HCT116 (cell line): ENCODE measurements around the gene EPC1. TPM values are rescaled to one million over a fixed set of nuclear protein-coding genes. Genes with fewer than 3 reads are reported as not detected.

Source experiments
- ATAC-seq: fragments of 200-7000 bp; cut with Tn5 transposase; 2 replicates; pipeline ENCODE4 v1.9.1; 2020; ENCODE audit warnings: mild to moderate bottlenecking, moderate library complexity
- BruUV-seq: library from RNA; stranded (reverse); fragments of 400-500 nt; replicated peaks from 2 replicates; lab custom pipeline; 2021; lab: Mats Ljungman, UMichigan
- CTCF ChIA-PET: fragments of 300-600 bp; sonication (Branson Sonifier 250); formaldehyde crosslinking; loops from one replicate; lab custom pipeline; 2021; ENCODE audit warnings: antibody characterized with exemption; lab: Charles Lee
- POLR2A ChIA-PET: fragments of 300-600, 350-600 bp; sonication (Branson Sonifier 250); formaldehyde crosslinking; loops from one replicate; lab custom pipeline; 2021; ENCODE audit warnings: antibody characterized with exemption; lab: Charles Lee
- RAD21 ChIA-PET, 2 experiments: fragments of 300-600 bp; sonication (Branson Sonifier 250); formaldehyde crosslinking; loops; one replicate each; lab custom pipeline; 2023; ENCODE audit warnings: low total read pairs in 2 of 2; ENCODE audit not compliant: uncharacterized antibody in 2 of 2, unreplicated experiment in 2 of 2, low non-redundant PET in 1 of 2; lab: Charles Lee
- DNase-seq: peaks from one replicate; pipeline ENCODE4 v3.0.0-alpha.2; 2010; ENCODE audit warnings: low read depth, low spot score
- H2AFZ ChIP-seq: fragments of 200-600 bp; shearing (Covaris generic), sonication (generic); 2 replicates; pipeline ENCODE4 v1.6.1; 2017; ENCODE audit warnings: low read depth, mixed run types, mixed read lengths, antibody characterized with exemption, low read length; ENCODE audit not compliant: poor library complexity, severe bottlenecking
- H3K27ac ChIP-seq: 2 replicates; pipeline ENCODE4 v1.5.1; 2012; ENCODE audit warnings: low read depth, low read length
- H3K27me3 ChIP-seq: fragments of 200-600 bp; sonication (generic); 2 replicates; pipeline ENCODE4 v1.6.1; 2016; ENCODE audit warnings: mixed run types, low read length, mixed read lengths; ENCODE audit not compliant: insufficient read depth
- H3K36me3 ChIP-seq, 2 experiments: fragments of 200-500 bp in 1 of 2; fragments of 200-600 bp in 1 of 2; sonication (Bioruptor generic) in 1 of 2; sonication (generic) in 1 of 2; 2 replicates each; pipeline versions ENCODE4 v1.5.1 to v1.6.1; 2014 to 2016; ENCODE audit warnings: low read length in 2 of 2, inconsistent platforms in 1 of 2, mixed read lengths in 1 of 2, mixed run types in 1 of 2; ENCODE audit not compliant: insufficient read depth in 2 of 2, control insufficient read depth in 1 of 2
- H3K4me1 ChIP-seq, 2 experiments: fragments of 200-600 bp in 1 of 2; sonication (generic) in 1 of 2; 2 replicates each; pipeline versions ENCODE4 v1.5.1 to v1.6.1; 2012 to 2017; ENCODE audit warnings: low read length in 2 of 2, inconsistent platforms in 1 of 2, mild to moderate bottlenecking in 1 of 2, mixed read lengths in 1 of 2, mixed run types in 1 of 2, moderate library complexity in 1 of 2; ENCODE audit not compliant: insufficient read depth in 2 of 2, control insufficient read depth in 1 of 2
- H3K4me2 ChIP-seq: fragments of 200-600 bp; sonication (generic); 2 replicates; pipeline ENCODE4 v1.6.1; 2017; ENCODE audit warnings: mixed run types, low read length, mixed read lengths
- H3K4me3 ChIP-seq, 2 experiments: fragments of 200-600 bp in 1 of 2; sonication (generic) in 1 of 2; replicated peaks in 1 of 2; 2 replicates each; pipeline ENCODE4 v1.5.1; 2011 to 2016; ENCODE audit warnings: low read length in 2 of 2, control low read depth in 1 of 2, low read depth in 1 of 2, mild to moderate bottlenecking in 1 of 2, mixed read lengths in 1 of 2, mixed run types in 1 of 2
- H3K79me2 ChIP-seq: fragments of 200-600 bp; sonication (generic); 2 replicates; pipeline ENCODE4 v1.6.1; 2017; ENCODE audit warnings: mild to moderate bottlenecking, mixed run types, low read length, moderate library complexity, mixed read lengths; ENCODE audit not compliant: insufficient read depth
- H3K9ac ChIP-seq: fragments of 200-600 bp; sonication (generic); 2 replicates; pipeline ENCODE4 v1.6.1; 2016; ENCODE audit warnings: low read length, mixed read lengths
- H3K9me2 ChIP-seq: fragments of 200-600 bp; sonication (generic), shearing (Covaris generic); 2 replicates; pipeline ENCODE4 v1.6.1; 2017; ENCODE audit warnings: mixed run types, mild to moderate bottlenecking, moderate library complexity; ENCODE audit not compliant: insufficient read depth
- H3K9me3 ChIP-seq, 2 experiments: fragments of 200-500 bp in 1 of 2; fragments of 200-600 bp in 1 of 2; sonication (Bioruptor generic) in 1 of 2; sonication (generic) in 1 of 2; 2 replicates each; pipeline ENCODE4 v1.6.1; 2014 to 2017; ENCODE audit warnings: low read length in 2 of 2, mixed read lengths in 2 of 2, inconsistent platforms in 1 of 2, low read depth in 1 of 2, mild to moderate bottlenecking in 1 of 2, mixed run types in 1 of 2, moderate library complexity in 1 of 2; ENCODE audit not compliant: control insufficient read depth in 1 of 2, insufficient read depth in 1 of 2
- H4K20me1 ChIP-seq: fragments of 200-600 bp; sonication (generic), shearing (Covaris generic); 2 replicates; pipeline ENCODE4 v1.6.1; 2017; ENCODE audit warnings: mixed run types, mild to moderate bottlenecking, moderate library complexity; ENCODE audit not compliant: insufficient read depth
- CBX3 ChIP-seq: IDR thresholded peaks from 2 replicates; pipeline ENCODE4 v1.6.1; 2012; ENCODE audit warnings: low read depth
- CEBPB ChIP-seq: IDR thresholded peaks from 2 replicates; pipeline ENCODE4 v1.6.1; 2012; ENCODE audit warnings: low read depth
- EZH2 ChIP-seq: fragments of 200-600 bp; sonication (generic); IDR thresholded peaks from 2 replicates; pipeline ENCODE4 v1.6.1; 2017; ENCODE audit warnings: antibody characterized with exemption, mixed run types
- EZH2phosphoT487 ChIP-seq: fragments of 200-600 bp; IDR thresholded peaks from 2 replicates; pipeline ENCODE4 v1.6.1; 2018; ENCODE audit warnings: antibody characterized with exemption, borderline replicate concordance
- FOSL1 ChIP-seq: IDR thresholded peaks from 2 replicates; pipeline ENCODE4 v1.6.1; 2012; ENCODE audit warnings: low read depth
- MAX ChIP-seq: IDR thresholded peaks from 2 replicates; pipeline ENCODE4 v1.6.1; 2012
- SP1 ChIP-seq: IDR thresholded peaks from 2 replicates; pipeline ENCODE4 v1.6.1; 2012; ENCODE audit warnings: low read depth
- intact Hi-C: fragments of 100-400 bp; cut with micrococcal nuclease; formaldehyde crosslinking; loops from 2 replicates; pipeline ENCODE4 v1.10.0; 2022
- total RNA-seq: library from RNA; stranded (reverse); gene quantifications from one replicate; pipeline ENCODE4 v1.2.1, GENCODE V29; 2021; ENCODE audit not compliant: unreplicated experiment
- TF ChIP-seq, protein P1 (sequence below): IDR thresholded peaks from 2 replicates; pipeline ENCODE4 v1.6.1; 2012; ENCODE audit warnings: low read depth

EPC1 gene
- total RNA-seq, 1 experiment from 2014 or later: 20.1 TPM

DNA sequence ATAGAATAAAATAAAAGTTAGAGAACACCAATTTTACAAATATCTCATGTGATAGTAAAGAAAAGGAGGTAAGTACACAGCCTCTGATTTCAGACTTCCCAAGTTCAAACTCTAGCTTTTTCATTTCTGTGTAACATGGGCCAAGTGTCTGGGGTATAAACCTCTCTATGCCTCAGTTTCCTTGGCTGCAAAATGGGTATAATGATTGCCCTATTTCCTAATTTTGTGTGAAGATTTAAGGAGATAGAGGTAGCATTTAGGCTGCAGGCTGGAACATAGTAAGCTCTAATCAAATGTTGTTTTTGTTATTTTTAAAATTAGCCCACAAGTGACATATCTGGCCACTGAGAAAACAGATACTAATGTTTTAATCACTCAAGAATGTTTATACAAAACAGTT lies 26.1 kb upstream of the EPC1 start:
- H4K20me1 ChIP-seq: no peaks in the 10 kb centered on the region
- H3K36me3 ChIP-seq: no peaks in the 10 kb centered on the region
- no peak overlapping the region for H3K9ac ChIP-seq
- no peak for TF ChIP-seq CBX3
- POLR2A ChIA-PET: no interaction called here
- BruUV-seq: no TSS peak
- H3K9me2 ChIP-seq: no peaks in the 10 kb centered on the region
- H3K4me3 ChIP-seq: no peak overlapping the region
- CTCF ChIA-PET: no interaction called here
- ATAC-seq (no peak), DNase-seq (no peak)
- peaks cover 0 to 8% of the 10 kb centered on the region in 2 experiments; a peak in 2 of 4 replicates for H3K4me1 ChIP-seq
- peaks cover 12% of the 10 kb centered on the region; the same call in 1 of the 2 replicates for H3K79me2 ChIP-seq
- H3K27ac ChIP-seq: no peak overlapping the region
- no peak overlapping the region for H3K4me2 ChIP-seq
- intact Hi-C loops: loop anchor here (5.0 to 10.0 kb wide), 2 partner anchors 634 to 762 kb away; no protein-coding TSS in a partner anchor
- H2AFZ ChIP-seq: no peak overlapping the region
- no peaks in the 10 kb centered on the region for H3K9me3 ChIP-seq
- no peaks in the 10 kb centered on the region for H3K27me3 ChIP-seq
- RAD21 ChIA-PET: no interaction called here

DNA sequence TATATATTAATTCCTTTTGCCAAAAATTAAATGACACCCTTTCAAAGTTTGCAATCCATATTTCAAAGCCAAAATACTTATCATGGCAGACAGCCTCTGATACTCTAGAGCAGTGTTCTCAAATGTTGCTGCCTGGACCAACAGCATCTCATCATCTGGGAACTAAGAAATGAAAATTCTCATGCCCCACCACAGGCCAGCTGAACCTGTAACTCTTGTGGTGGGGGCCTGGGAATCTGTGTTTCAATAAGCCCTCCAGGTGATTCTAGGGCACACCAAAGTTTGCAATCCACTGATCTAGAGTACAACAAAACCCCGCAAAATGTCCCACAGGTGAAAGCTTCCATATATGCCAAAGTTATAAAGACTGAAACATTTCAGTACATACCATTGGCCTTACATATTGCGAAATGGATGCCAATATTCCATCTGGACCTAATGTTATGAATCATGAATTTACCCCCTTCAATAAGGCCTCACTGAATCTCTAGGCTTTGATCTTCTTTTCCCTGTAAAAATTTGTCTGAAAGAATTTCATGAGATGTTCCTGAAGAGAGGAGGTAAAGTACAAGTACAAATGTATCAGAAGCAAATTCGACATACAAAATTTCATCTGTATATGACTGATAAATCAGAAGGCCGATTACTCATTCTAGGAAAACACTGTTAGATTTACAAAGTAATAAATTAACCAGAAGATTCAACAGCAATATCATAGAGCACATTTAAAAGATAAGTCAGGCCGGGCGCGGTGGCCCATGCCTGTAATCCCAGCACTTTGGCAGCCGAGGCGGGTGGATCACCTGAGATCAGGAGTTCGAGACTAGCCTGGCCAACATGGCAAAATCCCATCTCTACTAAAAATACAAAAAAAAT lies 25.3 kb upstream of the EPC1 start:
- no TSS peak for BruUV-seq
- ChIA-PET POLR2A (no interaction called here), RAD21 (no interaction called here), CTCF (no interaction called here)
- TF ChIP-seq EZH2 (no peak), MAX (no peak), EZH2phosphoT487 (no peak), SP1 (no peak), FOSL1 (no peak), CBX3 (no peak), CEBPB (peak; percentile 31; the same call in 1 of the 2 replicates)
- TF ChIP-seq, protein P1, sequence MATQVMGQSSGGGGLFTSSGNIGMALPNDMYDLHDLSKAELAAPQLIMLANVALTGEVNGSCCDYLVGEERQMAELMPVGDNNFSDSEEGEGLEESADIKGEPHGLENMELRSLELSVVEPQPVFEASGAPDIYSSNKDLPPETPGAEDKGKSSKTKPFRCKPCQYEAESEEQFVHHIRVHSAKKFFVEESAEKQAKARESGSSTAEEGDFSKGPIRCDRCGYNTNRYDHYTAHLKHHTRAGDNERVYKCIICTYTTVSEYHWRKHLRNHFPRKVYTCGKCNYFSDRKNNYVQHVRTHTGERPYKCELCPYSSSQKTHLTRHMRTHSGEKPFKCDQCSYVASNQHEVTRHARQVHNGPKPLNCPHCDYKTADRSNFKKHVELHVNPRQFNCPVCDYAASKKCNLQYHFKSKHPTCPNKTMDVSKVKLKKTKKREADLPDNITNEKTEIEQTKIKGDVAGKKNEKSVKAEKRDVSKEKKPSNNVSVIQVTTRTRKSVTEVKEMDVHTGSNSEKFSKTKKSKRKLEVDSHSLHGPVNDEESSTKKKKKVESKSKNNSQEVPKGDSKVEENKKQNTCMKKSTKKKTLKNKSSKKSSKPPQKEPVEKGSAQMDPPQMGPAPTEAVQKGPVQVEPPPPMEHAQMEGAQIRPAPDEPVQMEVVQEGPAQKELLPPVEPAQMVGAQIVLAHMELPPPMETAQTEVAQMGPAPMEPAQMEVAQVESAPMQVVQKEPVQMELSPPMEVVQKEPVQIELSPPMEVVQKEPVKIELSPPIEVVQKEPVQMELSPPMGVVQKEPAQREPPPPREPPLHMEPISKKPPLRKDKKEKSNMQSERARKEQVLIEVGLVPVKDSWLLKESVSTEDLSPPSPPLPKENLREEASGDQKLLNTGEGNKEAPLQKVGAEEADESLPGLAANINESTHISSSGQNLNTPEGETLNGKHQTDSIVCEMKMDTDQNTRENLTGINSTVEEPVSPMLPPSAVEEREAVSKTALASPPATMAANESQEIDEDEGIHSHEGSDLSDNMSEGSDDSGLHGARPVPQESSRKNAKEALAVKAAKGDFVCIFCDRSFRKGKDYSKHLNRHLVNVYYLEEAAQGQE: no peak
- H3K9ac ChIP-seq: no peak overlapping the region
- no peak overlapping the region for H3K27ac ChIP-seq
- H3K79me2 ChIP-seq: peaks cover 11% of the 10 kb centered on the region; the same call in 1 of the 2 replicates
- peaks cover 0 to 6% of the 10 kb centered on the region in 2 experiments; a peak in 2 of 4 replicates for H3K4me1 ChIP-seq
- no peak overlapping the region for H2AFZ ChIP-seq
- H3K4me3 ChIP-seq: no peak overlapping the region
- H3K9me2 ChIP-seq: no peaks in the 10 kb centered on the region
- ATAC-seq: no peak
- DNase-seq: no peak
- no peaks in the 10 kb centered on the region for H4K20me1 ChIP-seq
- no peaks in the 10 kb centered on the region for H3K9me3 ChIP-seq
- no peaks in the 10 kb centered on the region for H3K27me3 ChIP-seq
- H3K36me3 ChIP-seq: no peaks in the 10 kb centered on the region
- intact Hi-C loops: loop anchor here (5.0 to 10.0 kb wide), 2 partner anchors 635 to 763 kb away; no protein-coding TSS in a partner anchor
- no peak overlapping the region for H3K4me2 ChIP-seq
